GM12864 (cell line): ENCODE data around the gene IGF2BP1.
"Not testable (repeated sequence)": the region's sequence is repeated elsewhere in the genome, so short reads cannot be mapped to it uniquely, and the experiment has no call there.

Experiments
- DNase-seq: peaks from one replicate; pipeline ENCODE4 v3.0.0-alpha.2; 2011; ENCODE audit warnings: low read depth
- H3K4me3 ChIP-seq: 2 replicates; pipeline ENCODE4 v1.5.1; 2011; ENCODE audit warnings: mild to moderate bottlenecking, low read depth, low read length, control low read depth
- TF ChIP-seq, protein P1 (sequence below): IDR thresholded peaks from 2 replicates; pipeline ENCODE4 v1.5.1; 2011; ENCODE audit warnings: low read depth, mild to moderate bottlenecking, moderate library complexity, low read length, control low read depth, inconsistent platforms; ENCODE audit errors: missing control alignments

The IGF2BP1 gene

DNA sequence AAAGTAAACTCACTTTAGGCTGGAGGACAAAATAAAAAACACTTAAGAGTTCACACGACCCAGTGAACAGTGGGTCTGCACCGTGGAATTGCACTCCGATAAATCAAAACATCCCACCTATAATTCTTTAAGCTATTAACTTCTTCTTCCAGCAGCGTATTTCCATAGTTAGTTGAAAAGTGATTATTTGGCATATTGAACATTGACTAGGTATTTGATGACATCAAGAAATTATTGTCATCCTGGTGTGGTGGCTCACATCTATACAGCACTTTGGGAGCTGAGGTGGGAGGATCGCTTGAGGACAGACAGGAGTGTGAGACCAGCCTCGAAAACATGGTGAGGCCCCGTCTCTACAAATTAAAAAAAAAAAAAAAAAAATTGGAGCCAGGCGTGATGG lies 23.4 kb downstream of the IGF2BP1 start:
- TF ChIP-seq, protein P1, sequence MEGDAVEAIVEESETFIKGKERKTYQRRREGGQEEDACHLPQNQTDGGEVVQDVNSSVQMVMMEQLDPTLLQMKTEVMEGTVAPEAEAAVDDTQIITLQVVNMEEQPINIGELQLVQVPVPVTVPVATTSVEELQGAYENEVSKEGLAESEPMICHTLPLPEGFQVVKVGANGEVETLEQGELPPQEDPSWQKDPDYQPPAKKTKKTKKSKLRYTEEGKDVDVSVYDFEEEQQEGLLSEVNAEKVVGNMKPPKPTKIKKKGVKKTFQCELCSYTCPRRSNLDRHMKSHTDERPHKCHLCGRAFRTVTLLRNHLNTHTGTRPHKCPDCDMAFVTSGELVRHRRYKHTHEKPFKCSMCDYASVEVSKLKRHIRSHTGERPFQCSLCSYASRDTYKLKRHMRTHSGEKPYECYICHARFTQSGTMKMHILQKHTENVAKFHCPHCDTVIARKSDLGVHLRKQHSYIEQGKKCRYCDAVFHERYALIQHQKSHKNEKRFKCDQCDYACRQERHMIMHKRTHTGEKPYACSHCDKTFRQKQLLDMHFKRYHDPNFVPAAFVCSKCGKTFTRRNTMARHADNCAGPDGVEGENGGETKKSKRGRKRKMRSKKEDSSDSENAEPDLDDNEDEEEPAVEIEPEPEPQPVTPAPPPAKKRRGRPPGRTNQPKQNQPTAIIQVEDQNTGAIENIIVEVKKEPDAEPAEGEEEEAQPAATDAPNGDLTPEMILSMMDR, result no peak
- DNase-seq, result no peak
- no peak overlapping the region for H3K4me3 ChIP-seq

DNA sequence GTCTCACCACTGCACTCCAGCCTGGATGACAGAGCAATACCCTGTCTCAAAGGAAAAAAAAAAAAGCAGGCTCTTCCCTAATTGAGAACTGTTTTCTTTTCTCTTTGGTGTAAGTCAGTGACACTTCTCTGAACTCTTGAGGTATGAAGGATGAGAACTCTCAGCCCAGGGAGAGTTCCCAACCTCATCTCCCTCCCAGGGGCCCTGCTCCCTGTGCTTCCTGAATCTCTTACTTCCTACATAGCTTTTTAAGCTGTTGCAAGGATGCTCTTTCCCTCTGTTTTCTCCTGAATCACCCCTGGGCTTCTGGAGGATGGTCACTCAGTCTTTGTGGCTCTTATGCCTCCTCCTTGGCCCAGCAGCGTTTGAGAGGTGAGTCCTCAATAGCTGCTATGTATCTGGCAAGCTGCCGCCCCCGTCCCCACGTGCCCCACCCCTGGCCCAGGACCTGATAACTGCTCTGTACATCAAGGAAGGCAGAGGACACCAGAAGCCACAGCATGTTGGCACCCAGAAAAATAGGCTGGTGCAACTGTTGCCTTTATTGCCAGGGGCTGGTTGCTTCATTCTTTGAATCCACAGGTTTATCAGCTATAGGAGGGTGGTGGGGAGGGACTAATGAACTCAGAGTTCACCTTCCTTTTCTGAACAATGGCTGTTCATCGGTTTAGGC lies 24.0 kb downstream of the IGF2BP1 start:
- no peak for DNase-seq
- no peak overlapping the region for H3K4me3 ChIP-seq
- TF ChIP-seq, protein P1, result no peak

DNA sequence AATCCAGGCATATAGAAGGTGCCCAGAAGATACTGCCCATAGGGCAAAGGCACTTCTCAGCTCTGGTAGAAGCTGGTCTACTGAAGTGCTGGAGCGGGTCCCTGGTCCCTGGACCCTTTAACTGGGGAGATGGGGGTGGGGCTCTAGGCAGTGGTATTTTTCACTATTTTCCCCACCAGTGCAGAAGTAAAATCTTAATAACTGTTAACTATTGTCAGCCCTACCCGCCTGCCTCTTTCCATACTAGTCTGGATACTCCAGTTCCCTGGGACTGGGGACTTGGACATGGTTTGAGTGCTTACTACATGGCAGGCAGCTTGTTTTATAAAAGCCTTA lies 24.6 kb downstream of the IGF2BP1 start:
- no peak for DNase-seq
- H3K4me3 ChIP-seq, result no peak overlapping the region
- TF ChIP-seq, protein P1, result no peak

DNA sequence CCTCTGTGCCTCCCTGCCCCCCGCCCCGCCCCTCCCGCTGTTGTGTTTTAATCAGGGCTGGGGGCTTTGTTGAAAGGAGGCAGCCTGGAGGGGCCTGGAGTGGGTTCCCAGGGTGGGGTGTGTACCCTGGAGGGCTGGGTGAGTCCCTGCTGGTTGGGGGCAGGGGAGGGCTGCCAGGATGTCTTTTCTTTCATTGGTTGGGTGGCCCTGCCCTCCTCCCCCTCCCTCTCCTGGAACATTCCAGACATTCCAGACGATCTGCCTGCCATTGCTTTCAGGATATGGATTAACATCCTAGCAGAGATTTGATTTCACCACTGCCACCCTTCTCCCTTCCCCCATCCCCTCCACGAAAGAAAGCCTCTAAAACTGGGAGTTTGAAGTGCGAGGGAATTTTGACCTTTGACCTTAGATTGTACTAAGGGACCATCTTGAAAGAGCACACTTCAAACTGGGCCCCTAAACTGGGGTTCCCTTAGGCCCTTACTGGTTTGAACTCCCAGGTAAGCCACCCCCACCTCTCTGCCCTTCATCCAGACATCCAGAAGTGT lies 25.3 kb downstream of the IGF2BP1 start:
- no peak for DNase-seq
- TF ChIP-seq, protein P1, result no peak
- H3K4me3 ChIP-seq, result no peak overlapping the region

DNA sequence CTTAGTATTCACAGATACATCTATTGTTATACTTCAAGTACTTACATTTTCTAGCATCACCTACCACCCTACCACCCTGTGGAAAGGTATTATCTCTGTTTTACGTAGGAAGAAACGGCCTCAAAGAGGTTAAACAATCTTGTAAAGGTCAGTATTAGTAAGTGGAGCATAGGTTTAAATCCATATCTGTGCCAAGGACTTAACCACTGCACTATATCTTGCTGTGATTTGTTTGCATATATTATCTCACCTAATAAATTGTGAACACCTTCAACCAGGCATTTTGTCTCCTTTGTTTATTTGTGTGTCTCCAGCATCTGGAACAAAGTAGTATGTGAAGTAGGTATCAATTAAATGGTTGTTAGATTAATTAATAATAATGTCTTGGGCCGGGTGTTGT lies 27.3 kb downstream of the IGF2BP1 start:
- TF ChIP-seq, protein P1, result no peak
- DNase-seq, result no peak
- no peak overlapping the region for H3K4me3 ChIP-seq

DNA sequence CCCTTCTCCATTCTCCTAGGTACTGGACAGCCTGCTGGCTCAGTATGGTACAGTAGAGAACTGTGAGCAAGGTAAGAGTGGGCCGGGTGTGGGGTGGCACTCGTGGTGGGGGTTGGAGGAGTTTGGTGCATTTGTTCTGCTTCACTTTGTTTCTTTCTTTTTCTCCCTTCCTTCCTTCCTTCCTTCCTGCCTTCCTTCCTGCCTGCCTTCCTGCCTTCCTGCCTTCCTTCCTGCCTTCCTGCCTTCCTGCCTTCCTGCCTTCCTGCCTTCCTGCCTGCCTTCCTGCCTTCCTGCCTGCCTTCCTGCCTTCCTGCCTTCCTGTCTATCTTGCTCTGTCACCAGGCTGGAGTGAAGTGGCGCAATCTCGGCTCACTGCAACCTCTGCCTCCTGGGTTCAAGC lies 29.3 kb downstream of the IGF2BP1 start:
- not testable (repeated sequence) for DNase-seq, H3K4me3 ChIP-seq

DNA sequence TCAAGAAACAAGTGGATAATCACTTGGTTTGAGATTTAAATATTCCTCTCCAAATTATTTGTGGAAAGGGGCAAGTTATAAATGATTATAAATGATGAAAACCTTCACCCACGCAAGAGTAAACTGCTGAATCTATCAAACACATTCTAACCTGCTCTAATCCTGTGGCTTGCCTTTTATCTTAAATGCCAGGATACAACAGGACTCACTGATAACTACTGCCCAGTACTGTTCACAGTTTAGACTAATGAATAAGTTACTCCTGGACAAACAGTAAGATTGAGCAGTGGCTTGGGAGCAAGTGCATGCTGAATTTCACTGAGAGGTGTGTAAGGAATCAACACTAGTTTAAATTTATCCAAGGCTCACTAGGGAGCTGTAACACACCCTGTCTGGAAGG lies 31.1 kb downstream of the IGF2BP1 start:
- H3K4me3 ChIP-seq, result no peak overlapping the region
- DNase-seq, result no peak
- TF ChIP-seq, protein P1, result no peak
